Endothelial cell of umbilical vein (primary cell): ENCODE measurements around the gene CCDC12. TPM values are rescaled to one million over a fixed set of nuclear protein-coding genes. Genes with fewer than 3 reads are reported as not detected.

Experiments
- BruUV-seq: library from RNA; stranded (reverse); fragments of 400-500 nt; replicated peaks from 2 replicates; lab custom pipeline; 2021; lab: Mats Ljungman, UMichigan
- CTCF ChIA-PET: fragments of 300-600, 350-600 bp; sonication (Branson Sonifier 250); formaldehyde crosslinking; loops from one replicate; lab custom pipeline; 2021; ENCODE audit warnings: antibody characterized with exemption, inconsistent platforms; lab: Charles Lee
- POLR2A ChIA-PET: fragments of 300-600, 350-600 bp; sonication (Branson Sonifier 250); formaldehyde crosslinking; loops from one replicate; lab custom pipeline; 2021; ENCODE audit warnings: antibody characterized with exemption, inconsistent platforms; lab: Charles Lee
- DNase-seq: peaks from one replicate; pipeline ENCODE4 v3.0.0-alpha.2; 2011; ENCODE audit warnings: low read depth, low spot score
- FAIRE-seq: peaks from 2 replicates; lab custom pipeline; 2011; peaks lifted over from hg19 to GRCh38; lab: Jason Lieb, UNC
- H2AFZ ChIP-seq: 2 replicates; pipeline ENCODE4 v1.6.0; 2012; ENCODE audit warnings: low read depth, low read length, control low read depth, inconsistent platforms
- H3K27ac ChIP-seq: 2 replicates; pipeline ENCODE4 v1.5.1; 2011; ENCODE audit warnings: low read depth, mild to moderate bottlenecking, control low read depth, low read length, moderate library complexity; ENCODE audit not compliant: insufficient read depth
- H3K27me3 ChIP-seq, 2 experiments: 2 replicates each; pipeline versions ENCODE4 v1.6.0 to v1.6.1; 2011; ENCODE audit warnings: low read length in 2 of 2, mixed read lengths in 1 of 2; ENCODE audit not compliant: control insufficient read depth in 2 of 2, insufficient read depth in 2 of 2
- H3K36me3 ChIP-seq, 2 experiments: 2 replicates in 1 of 2; 3 replicates in 1 of 2; pipeline ENCODE4 v1.5.1; 2011; ENCODE audit warnings: low read length in 2 of 2, mild to moderate bottlenecking in 1 of 2, moderate library complexity in 1 of 2; ENCODE audit not compliant: control insufficient read depth in 2 of 2, insufficient read depth in 2 of 2; ENCODE audit errors: extremely low read depth in 1 of 2
- H3K4me1 ChIP-seq: 3 replicates; pipeline ENCODE4 v1.5.1; 2011; ENCODE audit warnings: mild to moderate bottlenecking, low read length; ENCODE audit not compliant: control insufficient read depth, insufficient read depth; ENCODE audit errors: extremely low read depth
- H3K4me2 ChIP-seq: 2 replicates; pipeline ENCODE4 v1.6.1; 2011; ENCODE audit warnings: low read length, control low read depth, mixed read lengths; ENCODE audit not compliant: insufficient read depth
- H3K4me3 ChIP-seq, 3 experiments: fragments of 200-600 bp in 1 of 3; sonication (generic), shearing (Covaris generic) in 1 of 3; replicated peaks in 1 of 3; 2 replicates each; pipeline ENCODE4 v1.5.1; 2011 to 2016; ENCODE audit warnings: control low read depth in 3 of 3, low read length in 3 of 3, mild to moderate bottlenecking in 2 of 3, inconsistent platforms in 1 of 3, low read depth in 1 of 3, moderate library complexity in 1 of 3; ENCODE audit not compliant: insufficient read depth in 1 of 3
- H3K79me2 ChIP-seq: 2 replicates; pipeline ENCODE4 v1.6.0; 2012; ENCODE audit warnings: low read length, inconsistent platforms; ENCODE audit not compliant: control insufficient read depth, insufficient read depth
- H3K9ac ChIP-seq: replicated peaks from 2 replicates; pipeline ENCODE3; 2011; ENCODE audit warnings: low read length, control low read depth; ENCODE audit not compliant: insufficient read depth; ENCODE audit errors: extremely low read depth
- H3K9me1 ChIP-seq: replicated peaks from 3 replicates; pipeline ENCODE4 v1.6.0; 2011; ENCODE audit warnings: mild to moderate bottlenecking, low read length; ENCODE audit not compliant: control insufficient read depth, insufficient read depth; ENCODE audit errors: extremely low read depth
- H3K9me3 ChIP-seq: replicated peaks from 2 replicates; pipeline ENCODE4 v1.5.1; 2012; ENCODE audit warnings: low read length, inconsistent platforms; ENCODE audit not compliant: control insufficient read depth, insufficient read depth
- H4K20me1 ChIP-seq: replicated peaks from 2 replicates; pipeline ENCODE3; 2011; ENCODE audit warnings: mild to moderate bottlenecking, low read length; ENCODE audit not compliant: control insufficient read depth, insufficient read depth; ENCODE audit errors: extremely low read depth
- EZH2 ChIP-seq: IDR thresholded peaks from 2 replicates; pipeline ENCODE4 v1.6.1; 2012; ENCODE audit warnings: borderline replicate concordance, low read depth, mild to moderate bottlenecking, moderate library complexity, low read length, inconsistent platforms; ENCODE audit not compliant: severe bottlenecking
- FOS ChIP-seq: IDR thresholded peaks from 2 replicates; pipeline ENCODE4 v1.6.1; 2011; ENCODE audit warnings: mild to moderate bottlenecking, low read length, moderate library complexity, borderline replicate concordance; ENCODE audit not compliant: insufficient read depth
- GATA2 ChIP-seq: IDR thresholded peaks from 2 replicates; pipeline ENCODE4 v1.7.0; 2011; ENCODE audit warnings: low read depth, mild to moderate bottlenecking, moderate library complexity, mixed read lengths, low read length; ENCODE audit not compliant: insufficient read length, insufficient read depth
- JUN ChIP-seq: IDR thresholded peaks from 2 replicates; pipeline ENCODE4 v1.6.1; 2011; ENCODE audit warnings: borderline replicate concordance, low read depth; ENCODE audit not compliant: insufficient read length, insufficient read depth
- MYC ChIP-seq: IDR thresholded peaks from one replicate; pipeline ENCODE4 v1.6.1; 2011; ENCODE audit warnings: mild to moderate bottlenecking, low read depth, low read length
- POLR2A ChIP-seq: IDR thresholded peaks from 2 replicates; pipeline ENCODE4 v1.6.1; 2012; ENCODE audit warnings: low read depth, mild to moderate bottlenecking, control low read depth, low read length
- POLR2AphosphoS5 ChIP-seq: IDR thresholded peaks from 2 replicates; pipeline ENCODE4 v1.6.1; 2012; ENCODE audit warnings: low read depth, mild to moderate bottlenecking, control low read depth, low read length, moderate library complexity; ENCODE audit not compliant: insufficient read depth
- dilution Hi-C: fragments of 300-500 bp; cut with MboI; formaldehyde crosslinking; loops from one replicate; pipeline ENCODE4 v1.15.0; 2019; ENCODE audit warnings: low sequenced_read_pairs; ENCODE audit not compliant: extremely low pct_ligation_motif_present
- intact Hi-C: fragments of 100-400 bp; cut with micrococcal nuclease; formaldehyde crosslinking; loops from one replicate; pipeline ENCODE4 v1.10.0; 2022
- polyA plus RNA-seq, 4 experiments: library from polyadenylated mRNA; depleted of rRNA in 3 of 4; stranded (reverse) in 3 of 4; unstranded in 1 of 4; fragments of >200 nt; gene quantifications; 2 replicates each; pipeline versions ENCODE4 v1.2.1 to v1.2.3, GENCODE V29; 2011 to 2012; ENCODE audit warnings: missing spikeins in 1 of 4
- total RNA-seq: library from RNA; stranded (reverse); gene quantifications from 2 replicates; pipeline ENCODE4 v1.2.3, GENCODE V29; 2021
- TF ChIP-seq, protein P1 (sequence below): IDR thresholded peaks from 2 replicates; pipeline ENCODE4 v1.6.1; 2011; ENCODE audit not compliant: insufficient read depth, insufficient read length
- TF ChIP-seq, protein P2 (sequence below), 2 donors: IDR thresholded peaks; 1 replicate in 1 of 2; 2 replicates in 1 of 2; pipeline ENCODE4 v1.5.1; 2011; ENCODE audit warnings: low read length in 2 of 2, mild to moderate bottlenecking in 2 of 2, moderate library complexity in 2 of 2, control low read depth in 1 of 2, inconsistent platforms in 1 of 2, low read depth in 1 of 2; ENCODE audit not compliant: insufficient read depth in 1 of 2; ENCODE audit errors: extremely low read depth in 1 of 2

CCDC12 gene
- total and polyA plus RNA-seq, 2 donors (not counting 3 experiments of a cell fraction or from before 2014, with no cell fraction given): 35.1 to 50.5 TPM

DNA sequence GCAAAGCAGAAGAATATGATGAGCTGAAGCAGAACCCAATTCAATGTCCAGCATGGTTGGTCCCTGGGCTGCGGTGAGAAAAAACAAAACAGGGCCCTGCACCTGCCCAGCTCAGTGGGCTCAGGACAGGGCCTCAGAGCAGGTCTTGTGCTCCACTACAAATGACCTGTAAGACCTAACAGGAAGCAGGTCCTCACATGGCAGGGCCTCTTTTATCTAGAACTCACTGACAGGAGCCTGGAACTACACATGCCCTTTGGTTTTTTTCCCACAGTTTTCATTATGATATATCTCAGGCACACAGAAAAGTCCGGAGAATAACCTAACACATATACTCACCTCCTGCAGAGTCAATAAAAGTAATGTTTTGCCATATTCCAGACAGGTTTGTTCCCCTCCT, 38.4 kb downstream of the CCDC12 start:
- Histone ChIP-seq H3K79me2 (peaks cover 65% of the 10 kb centered on the region), H3K9ac (no peak overlapping the region), H3K9me3 (no peaks in the 10 kb centered on the region), H3K9me1 (no peaks in the 10 kb centered on the region), H3K4me2 (no peak overlapping the region), H3K4me3 (no peak overlapping the region), H4K20me1 (no peaks in the 10 kb centered on the region), H3K27me3 (no peaks in the 10 kb centered on the region), H3K36me3 (peaks cover 0 to 17% of the 10 kb centered on the region in 2 experiments), H2AFZ (no peak overlapping the region), H3K27ac (no peak overlapping the region), H3K4me1 (peaks cover 44% of the 10 kb centered on the region)
- dilution Hi-C loops (no loop called here), intact Hi-C loops (no loop called here)
- DNase-seq (no peak), FAIRE-seq (no peak)
- ChIA-PET POLR2A (no interaction called here), CTCF (interaction anchor here (1.5 kb wide), 1 partner anchor 29 kb away, joined by 4 read pairs; no protein-coding TSS in a partner anchor)
- BruUV-seq: no TSS peak
- TF ChIP-seq JUN: no peak
- TF ChIP-seq, protein P1, sequence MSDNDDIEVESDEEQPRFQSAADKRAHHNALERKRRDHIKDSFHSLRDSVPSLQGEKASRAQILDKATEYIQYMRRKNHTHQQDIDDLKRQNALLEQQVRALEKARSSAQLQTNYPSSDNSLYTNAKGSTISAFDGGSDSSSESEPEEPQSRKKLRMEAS: no peak
- no peak for TF ChIP-seq MYC
- no peak for TF ChIP-seq EZH2
- TF ChIP-seq GATA2: no peak
- no peak for TF ChIP-seq FOS
- TF ChIP-seq POLR2AphosphoS5: no peak
- TF ChIP-seq, protein P2, sequence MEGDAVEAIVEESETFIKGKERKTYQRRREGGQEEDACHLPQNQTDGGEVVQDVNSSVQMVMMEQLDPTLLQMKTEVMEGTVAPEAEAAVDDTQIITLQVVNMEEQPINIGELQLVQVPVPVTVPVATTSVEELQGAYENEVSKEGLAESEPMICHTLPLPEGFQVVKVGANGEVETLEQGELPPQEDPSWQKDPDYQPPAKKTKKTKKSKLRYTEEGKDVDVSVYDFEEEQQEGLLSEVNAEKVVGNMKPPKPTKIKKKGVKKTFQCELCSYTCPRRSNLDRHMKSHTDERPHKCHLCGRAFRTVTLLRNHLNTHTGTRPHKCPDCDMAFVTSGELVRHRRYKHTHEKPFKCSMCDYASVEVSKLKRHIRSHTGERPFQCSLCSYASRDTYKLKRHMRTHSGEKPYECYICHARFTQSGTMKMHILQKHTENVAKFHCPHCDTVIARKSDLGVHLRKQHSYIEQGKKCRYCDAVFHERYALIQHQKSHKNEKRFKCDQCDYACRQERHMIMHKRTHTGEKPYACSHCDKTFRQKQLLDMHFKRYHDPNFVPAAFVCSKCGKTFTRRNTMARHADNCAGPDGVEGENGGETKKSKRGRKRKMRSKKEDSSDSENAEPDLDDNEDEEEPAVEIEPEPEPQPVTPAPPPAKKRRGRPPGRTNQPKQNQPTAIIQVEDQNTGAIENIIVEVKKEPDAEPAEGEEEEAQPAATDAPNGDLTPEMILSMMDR (IDR thresholded peaks at IDR 0.05; ENCODE audit: extremely low read depth in 1 of 2, insufficient read depth in 1 of 2, low read depth in 1 of 2, low read length in 2 of 2): no peak
- TF ChIP-seq POLR2A: no peak
